Omental fat pad (tissue), 4 donors: Measurements from ENCODE around the gene ZNF512B. TPM values are rescaled to one million over a fixed set of nuclear protein-coding genes. Genes with fewer than 3 reads are reported as not detected.
A peak's percentile ranks its signal among the peaks of the same experiment; 100 is the strongest.
"Not testable (repeated sequence)": the region's sequence is repeated elsewhere in the genome, so short reads cannot be mapped to it uniquely, and the experiment has no call there.

Experiments
- ATAC-seq: fragments of 150-250 bp; one replicate; pipeline ENCODE4 v1.9.1; 2016; ENCODE audit warnings: mild to moderate bottlenecking, moderate library complexity; ENCODE audit not compliant: low FRiP score
- DNase-seq: peaks from one replicate; pipeline ENCODE4 v3.0.0-alpha.2; 2019; ENCODE audit warnings: low spot score
- total RNA-seq, 4 donors: library from RNA; depleted of rRNA; stranded (reverse); fragments of >200 nt; gene quantifications; one replicate each; pipeline ENCODE4 v1.1.0, GENCODE V29; 2016
- TF ChIP-seq, protein P1 (sequence below), 3 donors: fragments of 450-650 bp; IDR thresholded peaks; one replicate each; pipeline ENCODE4 v1.5.1; 2016 to 2017; ENCODE audit warnings: antibody characterized with exemption in 3 of 3, mild to moderate bottlenecking in 3 of 3, moderate library complexity in 2 of 3

Gene ZNF512B
- total RNA-seq, 4 donors from 2014 or later, result 6.4 to 9.8 (median 7.2) TPM

DNA sequence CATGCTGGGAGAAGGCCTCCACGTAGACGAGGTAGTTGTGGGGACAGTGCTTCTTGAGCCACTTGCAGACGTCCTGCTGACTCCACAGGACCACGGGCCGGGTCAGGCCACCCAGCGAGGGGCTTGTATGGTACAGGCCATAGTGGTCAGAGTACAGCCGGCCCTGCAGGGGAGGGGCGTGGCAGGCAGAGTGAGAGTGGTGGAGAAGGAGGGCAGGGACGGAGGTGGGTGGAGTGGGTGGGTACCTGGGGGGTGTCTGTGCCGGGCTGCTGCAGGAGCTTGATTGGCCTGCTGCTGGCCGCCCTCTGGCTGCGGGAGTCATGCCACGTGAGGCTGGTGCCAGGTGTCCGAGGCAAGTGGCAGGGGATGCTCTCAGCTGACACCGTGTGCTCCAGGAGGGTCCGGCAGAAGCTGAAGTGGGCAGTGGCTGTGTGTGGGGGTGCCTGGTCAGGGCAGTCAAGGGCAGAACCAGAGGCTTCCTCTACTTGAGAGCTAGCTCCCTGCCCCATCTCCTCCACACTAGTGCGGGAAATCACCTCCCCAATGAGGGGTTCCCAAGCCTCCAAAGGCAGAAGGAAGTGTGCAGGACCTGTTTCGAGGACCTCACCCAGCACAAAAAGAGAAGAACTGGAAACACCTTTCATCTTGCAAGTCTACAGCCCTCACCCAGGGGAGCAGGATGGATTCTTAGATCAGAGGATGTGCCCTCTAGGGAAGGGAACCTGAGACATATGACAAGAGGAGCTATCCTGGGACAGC lies 7.4 kb upstream of the ZNF512B start:
- TF ChIP-seq, protein P1, sequence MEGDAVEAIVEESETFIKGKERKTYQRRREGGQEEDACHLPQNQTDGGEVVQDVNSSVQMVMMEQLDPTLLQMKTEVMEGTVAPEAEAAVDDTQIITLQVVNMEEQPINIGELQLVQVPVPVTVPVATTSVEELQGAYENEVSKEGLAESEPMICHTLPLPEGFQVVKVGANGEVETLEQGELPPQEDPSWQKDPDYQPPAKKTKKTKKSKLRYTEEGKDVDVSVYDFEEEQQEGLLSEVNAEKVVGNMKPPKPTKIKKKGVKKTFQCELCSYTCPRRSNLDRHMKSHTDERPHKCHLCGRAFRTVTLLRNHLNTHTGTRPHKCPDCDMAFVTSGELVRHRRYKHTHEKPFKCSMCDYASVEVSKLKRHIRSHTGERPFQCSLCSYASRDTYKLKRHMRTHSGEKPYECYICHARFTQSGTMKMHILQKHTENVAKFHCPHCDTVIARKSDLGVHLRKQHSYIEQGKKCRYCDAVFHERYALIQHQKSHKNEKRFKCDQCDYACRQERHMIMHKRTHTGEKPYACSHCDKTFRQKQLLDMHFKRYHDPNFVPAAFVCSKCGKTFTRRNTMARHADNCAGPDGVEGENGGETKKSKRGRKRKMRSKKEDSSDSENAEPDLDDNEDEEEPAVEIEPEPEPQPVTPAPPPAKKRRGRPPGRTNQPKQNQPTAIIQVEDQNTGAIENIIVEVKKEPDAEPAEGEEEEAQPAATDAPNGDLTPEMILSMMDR (IDR thresholded peaks at IDR 0.05), result no peak
- ATAC-seq (no peak), DNase-seq (no peak)

DNA sequence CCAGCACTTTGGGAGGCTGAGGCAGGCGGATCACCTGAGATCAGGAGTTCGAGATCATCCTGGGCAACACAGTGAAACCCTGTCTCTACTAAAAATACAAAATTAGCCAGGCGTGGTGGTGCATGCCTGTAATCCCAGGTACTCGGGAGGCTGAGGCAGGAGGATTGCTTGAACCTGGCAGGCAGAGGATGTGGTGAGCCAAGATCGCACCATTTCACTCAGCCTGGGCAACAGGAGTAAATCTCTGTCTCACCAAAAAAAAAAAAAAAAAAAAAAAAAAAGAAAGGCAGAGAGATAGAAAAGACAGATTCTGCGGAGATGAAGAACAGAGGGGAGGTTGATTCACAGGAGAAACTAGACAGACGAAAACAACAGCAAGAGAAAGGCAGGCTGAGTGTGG lies 6.8 kb upstream of the ZNF512B start:
- not testable (repeated sequence) for ATAC-seq, DNase-seq

DNA sequence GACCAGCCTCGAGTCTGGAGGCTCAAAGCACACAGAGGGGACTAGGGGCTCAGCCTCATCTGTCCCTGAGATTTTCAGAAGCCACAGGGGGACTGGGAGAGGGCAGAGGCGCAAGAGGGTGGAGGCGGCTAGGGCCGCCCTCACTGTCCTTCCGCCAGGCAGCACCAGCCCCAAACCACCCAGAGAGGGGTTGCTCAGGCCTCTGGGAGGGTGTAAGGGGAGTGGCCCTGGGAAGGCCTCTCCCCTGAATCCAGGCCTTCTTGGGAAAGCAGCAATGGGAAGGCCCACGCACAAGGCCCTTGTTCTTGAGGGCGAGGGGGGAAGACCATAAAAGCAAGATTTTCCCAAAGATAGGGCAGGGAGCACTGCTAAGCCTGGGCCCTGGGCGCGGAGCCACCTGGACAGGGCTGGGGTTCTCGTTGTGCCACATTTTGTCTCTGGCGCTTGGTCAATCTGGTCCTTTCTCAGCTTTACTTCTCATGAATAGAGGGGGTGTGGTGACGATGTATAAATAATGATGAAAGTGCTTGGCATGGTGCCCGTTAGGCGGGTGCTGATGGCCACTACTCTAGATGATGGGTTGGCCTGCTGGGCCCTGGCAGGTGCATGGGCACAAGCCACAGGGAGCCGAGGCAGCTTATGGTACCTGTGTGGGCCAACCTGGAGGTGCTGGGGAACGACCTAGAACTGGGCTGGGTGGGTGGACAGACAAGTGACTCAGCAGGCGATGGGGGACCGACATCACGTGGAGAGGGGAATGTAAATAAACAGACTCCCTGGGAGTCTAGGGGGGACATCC lies 4.9 kb upstream of the ZNF512B start:
- DNase-seq, result no peak
- TF ChIP-seq, protein P1 (IDR thresholded peaks at IDR 0.05), result no peak

DNA sequence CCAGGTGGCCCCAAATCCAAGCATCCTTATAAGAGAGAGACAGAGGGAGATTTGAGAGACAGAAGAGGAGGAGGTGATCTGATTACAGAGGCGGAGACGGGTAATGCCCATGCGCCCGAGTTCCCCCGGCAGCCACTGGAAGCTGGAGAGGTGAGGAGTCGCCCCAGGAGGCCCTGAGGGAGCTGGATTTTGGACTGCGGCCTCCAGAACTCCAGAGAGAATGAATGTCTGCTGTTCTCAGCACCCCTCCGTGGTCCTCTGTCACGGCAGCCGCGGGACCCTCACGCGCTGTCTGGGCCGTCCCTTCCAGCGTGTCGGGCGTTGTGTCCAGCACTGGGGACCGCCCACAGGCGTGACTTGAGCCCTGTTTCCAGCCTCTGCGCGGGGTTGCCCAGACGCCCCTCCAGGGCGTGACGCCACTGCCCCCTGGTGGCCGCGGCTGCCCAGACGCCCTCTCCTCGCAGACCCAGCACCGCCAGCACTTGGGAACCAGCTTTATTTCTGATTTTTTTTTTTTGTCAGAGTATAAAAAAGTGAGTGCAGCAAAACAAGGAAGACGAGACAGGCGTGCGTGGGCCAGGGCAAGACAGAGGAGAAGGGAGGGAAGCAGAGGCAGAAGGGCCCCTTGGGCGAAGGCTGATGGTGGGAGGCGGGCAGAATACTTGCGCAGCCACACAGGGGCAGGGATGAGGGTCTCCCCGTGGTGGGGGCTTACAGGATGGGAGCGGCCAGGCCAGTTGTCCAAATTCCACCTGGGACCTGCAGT lies 4.1 kb upstream of the ZNF512B start:
- TF ChIP-seq, protein P1 (IDR thresholded peaks at IDR 0.05), result peak in 2 of 3 donors; percentile 53 to 94
- DNase-seq, result peak; percentile 75

More for the DNA sequence above, 4.9 kb upstream of the ZNF512B start:
- no peak for ATAC-seq

DNA sequence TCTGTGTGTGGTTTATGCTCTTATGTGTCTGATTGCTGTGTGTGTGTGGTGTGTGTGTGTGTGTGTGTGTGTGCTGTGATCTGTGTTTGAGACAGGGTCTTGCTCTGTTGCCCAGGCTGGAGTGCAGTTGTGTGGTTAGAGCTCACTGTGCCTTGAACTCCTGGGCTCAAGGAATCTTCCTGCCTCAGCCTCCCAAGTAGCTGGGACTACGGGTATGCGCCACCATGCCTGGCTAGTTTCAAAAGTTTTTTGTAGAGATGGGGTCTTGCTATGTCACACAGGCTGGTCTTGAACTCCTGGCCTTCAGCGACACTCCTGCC lies 3.4 kb upstream of the ZNF512B start:
- TF ChIP-seq, protein P1 (IDR thresholded peaks at IDR 0.05), result no peak
- no peak for DNase-seq
- ATAC-seq, result no peak

More for the DNA sequence above, 4.1 kb upstream of the ZNF512B start:
- ATAC-seq, result peak; percentile 72

DNA sequence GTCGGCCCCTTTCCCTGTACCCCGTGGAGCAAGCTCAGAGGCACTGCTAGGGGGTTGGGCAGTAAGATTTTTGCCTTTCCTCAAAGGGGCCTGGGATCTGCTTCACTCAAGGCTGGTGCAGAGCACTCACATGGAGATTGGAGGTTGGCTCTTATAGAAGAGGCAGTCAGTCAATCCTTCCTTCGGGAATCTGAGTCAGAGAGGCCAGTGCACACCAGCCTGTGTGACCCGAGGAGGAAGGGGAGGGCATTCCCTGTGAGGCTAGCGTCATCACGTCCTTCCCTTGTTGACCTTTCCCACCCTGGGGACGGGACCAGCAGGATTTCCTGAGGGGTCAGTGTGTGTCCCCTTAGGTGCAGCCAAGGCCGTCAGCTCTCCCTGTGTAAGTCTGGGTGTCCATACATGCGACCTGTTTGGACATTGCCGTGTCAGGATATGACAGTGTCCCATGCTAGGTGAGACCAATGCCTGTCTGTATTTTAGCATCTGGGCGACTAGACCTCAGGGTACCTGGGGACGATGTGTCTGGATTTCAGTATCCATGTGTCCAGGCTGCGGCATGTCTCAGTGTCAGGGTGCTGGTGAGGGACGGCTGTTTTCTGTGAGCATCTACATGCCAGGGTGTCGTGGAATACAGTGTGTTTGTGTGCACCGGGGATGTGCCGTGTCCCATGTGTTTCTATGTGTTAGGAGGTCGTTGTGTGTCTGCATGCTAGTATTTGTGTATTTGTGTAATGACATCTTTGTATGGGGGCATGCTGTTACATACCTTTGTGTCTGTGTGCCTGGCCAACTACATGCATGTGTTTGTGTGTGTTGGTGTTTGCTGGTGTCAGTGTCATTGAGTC lies 2.8 kb upstream of the ZNF512B start:
- no peak for DNase-seq
- TF ChIP-seq, protein P1 (IDR thresholded peaks at IDR 0.05), result no peak
- no peak for ATAC-seq

DNA sequence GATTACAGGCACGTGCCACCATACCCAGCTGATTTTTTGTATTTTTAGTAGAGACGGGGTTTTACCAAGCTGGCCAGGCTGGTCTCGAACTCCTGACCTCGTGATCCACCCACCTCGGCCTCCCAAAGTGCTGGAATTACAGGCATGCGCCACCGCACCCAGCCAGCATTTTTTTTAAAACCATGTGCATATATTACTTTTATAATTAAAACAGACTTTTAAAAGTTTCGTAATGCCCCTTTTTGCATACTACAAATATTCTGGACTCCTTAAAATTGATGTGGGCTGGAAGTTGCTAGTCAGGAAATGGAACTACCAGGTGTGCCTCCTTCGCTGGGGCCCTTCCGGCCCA lies 2.2 kb upstream of the ZNF512B start:
- ATAC-seq, result not testable (repeated sequence)

More for the DNA sequence above, 2.2 kb upstream of the ZNF512B start:
- not testable (repeated sequence) for DNase-seq
